NCI-H1417 treated with DMSO at 0.1 percent for 48 hours (cell line): ENCODE data around the gene CELF4.
A peak's percentile ranks its signal among the peaks of the same experiment; 100 is the strongest.

Source experiments
- DNase-seq: peaks from one replicate; lab custom pipeline; 2025; lab: John Stamatoyannopoulos, UW

Gene CELF4

GRCh38 chr18:37346048-37346447, 219.6 kb downstream of the CELF4 start:
- DNase-seq = peak; percentile 31

GRCh38 chr18:37343542-37343851, 222.1 kb downstream of the CELF4 start:
- no peak for DNase-seq

- DNase-seq = no peak
These were observed 224.0 kb downstream of the CELF4 start for GRCh38 chr18:37341473-37342086.

- DNase-seq = no peak
These were observed 224.6 kb downstream of the CELF4 start for GRCh38 chr18:37341016-37341415.

GRCh38 chr18:37339701-37340215, 225.8 kb downstream of the CELF4 start:
- DNase-seq = no peak

GRCh38 chr18:37336568-37337285, 228.9 kb downstream of the CELF4 start:
- no peak for DNase-seq

- no peak for DNase-seq
These were observed 230.2 kb downstream of the CELF4 start for GRCh38 chr18:37335409-37335736.

GRCh38 chr18:37334631-37335408, 230.8 kb downstream of the CELF4 start:
- no peak for DNase-seq

GRCh38 chr18:37332628-37333420, 232.8 kb downstream of the CELF4 start:
- no peak for DNase-seq

- no peak for DNase-seq
These were observed 233.4 kb downstream of the CELF4 start for GRCh38 chr18:37332219-37332618.

GRCh38 chr18:37330173-37330572, 235.4 kb downstream of the CELF4 start:
- no peak for DNase-seq

- DNase-seq = no peak
These were observed 236.5 kb downstream of the CELF4 start for GRCh38 chr18:37328946-37329719.

GRCh38 chr18:37327063-37327577, 238.5 kb downstream of the CELF4 start:
- DNase-seq = no peak

GRCh38 chr18:37322492-37323035, 243.0 kb downstream of the CELF4 start:
- DNase-seq = no peak

GRCh38 chr18:37321582-37322491, 243.8 kb downstream of the CELF4 start:
- no peak for DNase-seq

- DNase-seq = no peak
These were observed 245.3 kb downstream of the CELF4 start for GRCh38 chr18:37320317-37320716.

GRCh38 chr18:37318360-37319355, 246.9 kb downstream of the CELF4 start:
- no peak for DNase-seq

- no peak for DNase-seq
These were observed 248.1 kb downstream of the CELF4 start for GRCh38 chr18:37317486-37317885.

- DNase-seq = no peak
These were observed 249.1 kb downstream of the CELF4 start for GRCh38 chr18:37316468-37316867.
